Measurements from ENCODE around the gene ERN1. TPM values are rescaled to one million over a fixed set of nuclear protein-coding genes. Genes with fewer than 3 reads are reported as not detected.
"Not testable (repeated sequence)": the region's sequence is repeated elsewhere in the genome, so short reads cannot be mapped to it uniquely, and the experiment has no call there.

ERN1 gene
- total RNA-seq, 2 experiments from 2014 or later, result 21.9 to 22.0 TPM

- DNase-seq, result peak; percentile 52
- Mint-ChIP-seq H3K27ac (peak overlapping the region; percentile 75), H3K9me3 (no peaks in the 10 kb centered on the region), H3K36me3 (ENCODE audit: low read depth) (no peaks in the 10 kb centered on the region), H3K27me3 (ENCODE audit: low read depth) (no peaks in the 10 kb centered on the region), H3K4me3 (peak overlapping the region; percentile 75), H3K4me1 (ENCODE audit: low read depth) (peaks cover 63% of the 10 kb centered on the region)
- CTCF ChIA-PET, result interaction anchor here (0.6 to 8.6 kb wide), 38 partner anchors 8 to 1065 kb away, joined by 3 to 372 read pairs (median 5); partner anchors contain the start of genes CD79B, CSHL1, ERN1 and GH1
- intact Hi-C loops (cut with micrococcal nuclease), result loop anchor here (1.0 to 10.0 kb wide), 6 partner anchors 79 to 370 kb away; partner anchors contain the start of genes CD79B, ERN1 and PECAM1
Observed at GRCh38 chr17:64024781-64025731, 104.9 kb downstream of the ERN1 start.

GRCh38 chr17:64024215-64024654 lies 105.7 kb downstream of the ERN1 start:
- Mint-ChIP-seq H3K27me3 (ENCODE audit: low read depth) (no peaks in the 10 kb centered on the region), H3K27ac (peak overlapping the region; percentile 75), H3K36me3 (ENCODE audit: low read depth) (no peaks in the 10 kb centered on the region), H3K4me1 (ENCODE audit: low read depth) (peaks cover 63% of the 10 kb centered on the region), H3K4me3 (no peak overlapping the region), H3K9me3 (no peaks in the 10 kb centered on the region)
- intact Hi-C loops (cut with micrococcal nuclease), result loop anchor here (10.0 kb wide), 1 partner anchor 371 kb away; the partner anchor contains the start of gene PECAM1
- CTCF ChIA-PET, result interaction anchor here (1.0 to 8.6 kb wide), 9 partner anchors 7 to 121 kb away, joined by 3 to 372 read pairs (median 16); partner anchors contain the start of genes CD79B, CSHL1, ERN1 and GH1
- no peak for DNase-seq

GRCh38 chr17:64022611-64023063 lies 107.3 kb downstream of the ERN1 start:
- peaks cover 63% of the 10 kb centered on the region for H3K4me1 Mint-ChIP-seq (ENCODE audit: low read depth)

GRCh38 chr17:64020056-64020766 lies 109.7 kb downstream of the ERN1 start, which contains the start of gene ICAM2:
Gene ICAM2, minus strand, starts transcription at chr17:64020633. Its CDS starts 13,942 bp downstream, at chr17:64006691.
- peak within 1 kb of the TSS; percentile 97 for H3K4me3 Mint-ChIP-seq
- H3K36me3 Mint-ChIP-seq (ENCODE audit: low read depth), result peaks cover 5% of the 10 kb centered on the region
- H3K9me3 Mint-ChIP-seq, result no peaks in the 10 kb centered on the region
- CTCF ChIA-PET, result interaction anchor here (0.6 to 4.4 kb wide), 9 partner anchors 9 to 261 kb away, joined by 3 to 37 read pairs (median 3); partner anchors contain the start of gene GH1
- no peaks in the 10 kb centered on the region for H3K27me3 Mint-ChIP-seq (ENCODE audit: low read depth)
- H3K4me1 Mint-ChIP-seq (ENCODE audit: low read depth), result peaks cover 62% of the 10 kb centered on the region
- DNase-seq, result peak; percentile 95
- intact Hi-C loops (cut with micrococcal nuclease), result loop anchor here (1.0 to 10.0 kb wide), 9 partner anchors 35 to 486 kb away; partner anchors contain the start of genes CCDC47, CEP95, DDX5 and PECAM1
- H3K27ac Mint-ChIP-seq, result peak within 1 kb of the TSS; percentile 98

More at GRCh38 chr17:64022611-64023063, 107.3 kb downstream of the ERN1 start:
- Mint-ChIP-seq H3K36me3 (ENCODE audit: low read depth) (peaks cover 5% of the 10 kb centered on the region), H3K4me3 (peak overlapping the region; percentile 43), H3K9me3 (no peaks in the 10 kb centered on the region), H3K27ac (peak overlapping the region; percentile 98), H3K27me3 (ENCODE audit: low read depth) (no peaks in the 10 kb centered on the region)
- intact Hi-C loops (cut with micrococcal nuclease), result loop anchor here (10.0 kb wide), 1 partner anchor 372 kb away; the partner anchor contains the start of gene PECAM1
- CTCF ChIA-PET, result interaction anchor here (0.7 to 8.6 kb wide), 5 partner anchors 32 to 174 kb away, joined by 3 to 91 read pairs (median 7); partner anchors contain the start of gene GH1
- DNase-seq, result peak; percentile 67

GRCh38 chr17:64019551-64019961 lies 110.4 kb downstream of the ERN1 start:
- DNase-seq; H3K36me3 Mint-ChIP-seq (ENCODE audit: low read depth); intact Hi-C loops (cut with micrococcal nuclease); H3K9me3 Mint-ChIP-seq; H3K27me3 Mint-ChIP-seq (ENCODE audit: low read depth): not testable (repeated sequence)
- Mint-ChIP-seq H3K4me1 (ENCODE audit: low read depth) (peaks cover 61% of the 10 kb centered on the region), H3K27ac (peak overlapping the region; percentile 98), H3K4me3 (peak overlapping the region; percentile 97)
- CTCF ChIA-PET, result interaction anchor here (0.8 to 4.4 kb wide), 6 partner anchors 10 to 170 kb away, joined by 3 to 37 read pairs (median 5); partner anchors contain the start of gene GH1

GRCh38 chr17:64017381-64017980 lies 112.5 kb downstream of the ERN1 start:
- H3K36me3 Mint-ChIP-seq (ENCODE audit: low read depth), result peaks cover 5% of the 10 kb centered on the region
- no peak for DNase-seq
- H3K27ac Mint-ChIP-seq, result peak overlapping the region; percentile 84
- H3K27me3 Mint-ChIP-seq (ENCODE audit: low read depth), result no peaks in the 10 kb centered on the region
- intact Hi-C loops (cut with micrococcal nuclease), result no loop called here
- CTCF ChIA-PET, result interaction anchor here (0.8 to 2.9 kb wide), 11 partner anchors 8 to 169 kb away, joined by 3 to 18 read pairs (median 3); partner anchors contain the start of gene CD79B
- peak overlapping the region; percentile 78 for H3K4me3 Mint-ChIP-seq
- no peaks in the 10 kb centered on the region for H3K9me3 Mint-ChIP-seq
- peaks cover 59% of the 10 kb centered on the region for H3K4me1 Mint-ChIP-seq (ENCODE audit: low read depth)

- DNase-seq, result no peak
- H3K27ac Mint-ChIP-seq, result peak overlapping the region; percentile 90
- CTCF ChIA-PET, result interaction anchor here (0.7 to 2.9 kb wide), 12 partner anchors 9 to 168 kb away, joined by 3 to 18 read pairs (median 3); no protein-coding TSS in a partner anchor
- H3K36me3 Mint-ChIP-seq (ENCODE audit: low read depth), result peaks cover 6% of the 10 kb centered on the region
- peak overlapping the region; percentile 74 for H3K4me3 Mint-ChIP-seq
- H3K9me3 Mint-ChIP-seq, result no peaks in the 10 kb centered on the region
- intact Hi-C loops (cut with micrococcal nuclease), result no loop called here
- peaks cover 55% of the 10 kb centered on the region for H3K4me1 Mint-ChIP-seq (ENCODE audit: low read depth)
- no peaks in the 10 kb centered on the region for H3K27me3 Mint-ChIP-seq (ENCODE audit: low read depth)
Observed at GRCh38 chr17:64016974-64017373, 113.0 kb downstream of the ERN1 start.

- intact Hi-C loops (cut with micrococcal nuclease), result no loop called here
- Mint-ChIP-seq H3K36me3 (ENCODE audit: low read depth) (peaks cover 11% of the 10 kb centered on the region), H3K4me1 (ENCODE audit: low read depth) (peaks cover 57% of the 10 kb centered on the region), H3K9me3 (no peaks in the 10 kb centered on the region), H3K27me3 (ENCODE audit: low read depth) (no peaks in the 10 kb centered on the region), H3K27ac (peak overlapping the region; percentile 90), H3K4me3 (peak overlapping the region; percentile 74)
- CTCF ChIA-PET, result interaction anchor here (0.7 to 2.9 kb wide), 8 partner anchors 9 to 168 kb away, joined by 3 to 18 read pairs (median 3); no protein-coding TSS in a partner anchor
- DNase-seq, result no peak
Observed at GRCh38 chr17:64016231-64016784, 113.6 kb downstream of the ERN1 start.

- intact Hi-C loops (cut with micrococcal nuclease), result loop anchor here (1.0 kb wide), 1 partner anchor 16 kb away; no protein-coding TSS in a partner anchor
- H3K27me3 Mint-ChIP-seq (ENCODE audit: low read depth), result no peaks in the 10 kb centered on the region
- CTCF ChIA-PET, result no interaction called here
Observed at GRCh38 chr17:64015447-64015846, 114.5 kb downstream of the ERN1 start.

GRCh38 chr17:64009571-64010402 lies 120.2 kb downstream of the ERN1 start:
- Mint-ChIP-seq H3K36me3 (ENCODE audit: low read depth) (peaks cover 16% of the 10 kb centered on the region), H3K27ac (peak overlapping the region; percentile 77)
- intact Hi-C loops (cut with micrococcal nuclease), result no loop called here

More at GRCh38 chr17:64015447-64015846, 114.5 kb downstream of the ERN1 start:
- H3K4me3 Mint-ChIP-seq, result peak overlapping the region; percentile 58
- H3K4me1 Mint-ChIP-seq (ENCODE audit: low read depth), result peaks cover 57% of the 10 kb centered on the region
- no peaks in the 10 kb centered on the region for H3K9me3 Mint-ChIP-seq
- H3K27ac Mint-ChIP-seq, result peak overlapping the region; percentile 97
- no peak for DNase-seq
- peaks cover 13% of the 10 kb centered on the region for H3K36me3 Mint-ChIP-seq (ENCODE audit: low read depth)

More at GRCh38 chr17:64009571-64010402, 120.2 kb downstream of the ERN1 start:
- Mint-ChIP-seq H3K4me1 (ENCODE audit: low read depth) (peaks cover 68% of the 10 kb centered on the region), H3K4me3 (no peak overlapping the region), H3K9me3 (no peaks in the 10 kb centered on the region), H3K27me3 (ENCODE audit: low read depth) (no peaks in the 10 kb centered on the region)
- DNase-seq, result no peak
- CTCF ChIA-PET, result interaction anchor here (1.5 kb wide), 1 partner anchor 16 kb away, joined by 7 read pairs; no protein-coding TSS in a partner anchor
